GM19463 (cell line): ENCODE measurements around the gene C14orf132.
A peak's percentile ranks its signal among the peaks of the same experiment; 100 is the strongest.

Experiments
- ATAC-seq: cut with Tn5 transposase; IDR thresholded peaks from one replicate; pipeline ENCODE4 v1.9.1; 2021; ENCODE audit warnings: mild to moderate bottlenecking, moderate library complexity; ENCODE audit not compliant: unreplicated experiment

C14orf132 gene

GRCh38 chr14:96096639-96097610 is 57.8 kb downstream of the C14orf132 start:
- ATAC-seq = no peak

GRCh38 chr14:96097752-96098151 is 58.6 kb downstream of the C14orf132 start:
- ATAC-seq = no peak

DNA sequence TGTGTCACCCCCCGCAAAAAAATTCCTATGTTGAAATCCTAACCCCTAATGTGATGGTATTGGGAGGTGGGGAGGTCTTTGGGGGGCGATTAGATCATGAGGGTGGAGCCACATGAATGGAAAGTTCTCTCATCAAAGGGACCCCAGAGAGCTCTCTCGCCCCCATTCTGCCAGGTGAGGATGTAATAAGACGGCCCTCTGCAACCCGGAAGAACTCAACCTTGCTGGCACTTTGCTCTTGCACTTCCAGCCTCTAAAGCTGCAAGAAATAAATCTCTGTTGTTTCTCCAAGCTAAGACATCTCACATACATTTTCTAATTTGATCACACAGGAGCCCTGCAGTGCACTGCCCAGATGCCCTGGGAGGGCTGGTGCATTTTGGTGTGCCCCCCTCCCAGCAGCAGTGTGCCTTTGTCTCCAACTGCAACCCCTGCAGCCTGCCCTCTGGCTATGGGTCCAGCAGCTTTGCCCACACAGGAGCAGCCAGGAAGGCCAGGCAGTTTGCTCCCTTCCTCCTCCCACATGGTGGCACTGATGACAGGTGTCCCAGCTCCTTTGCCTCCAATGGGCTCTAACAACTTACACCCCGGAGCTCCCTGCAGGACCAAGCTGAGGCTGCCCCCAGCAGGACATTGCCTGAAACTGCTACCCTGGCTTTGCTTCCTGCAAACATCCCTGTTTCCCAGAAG is 59.3 kb downstream of the C14orf132 start:
- ATAC-seq = no peak

DNA sequence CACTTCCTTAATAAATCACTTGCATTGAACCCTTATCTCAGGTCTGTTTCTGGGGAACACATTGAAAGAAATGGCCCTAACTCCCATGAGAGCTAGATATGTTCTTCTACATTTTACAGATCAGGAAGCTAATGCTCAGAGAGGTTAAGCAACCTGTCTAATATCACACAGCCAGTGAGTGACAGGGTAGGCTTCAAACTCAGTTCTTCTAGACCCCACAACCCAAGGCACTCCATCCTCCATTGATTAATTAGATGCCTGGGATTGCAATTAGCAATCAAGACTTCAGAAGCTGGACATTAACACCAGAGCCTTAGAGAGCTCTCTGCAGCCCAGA is 59.8 kb downstream of the C14orf132 start:
- ATAC-seq = no peak

DNA sequence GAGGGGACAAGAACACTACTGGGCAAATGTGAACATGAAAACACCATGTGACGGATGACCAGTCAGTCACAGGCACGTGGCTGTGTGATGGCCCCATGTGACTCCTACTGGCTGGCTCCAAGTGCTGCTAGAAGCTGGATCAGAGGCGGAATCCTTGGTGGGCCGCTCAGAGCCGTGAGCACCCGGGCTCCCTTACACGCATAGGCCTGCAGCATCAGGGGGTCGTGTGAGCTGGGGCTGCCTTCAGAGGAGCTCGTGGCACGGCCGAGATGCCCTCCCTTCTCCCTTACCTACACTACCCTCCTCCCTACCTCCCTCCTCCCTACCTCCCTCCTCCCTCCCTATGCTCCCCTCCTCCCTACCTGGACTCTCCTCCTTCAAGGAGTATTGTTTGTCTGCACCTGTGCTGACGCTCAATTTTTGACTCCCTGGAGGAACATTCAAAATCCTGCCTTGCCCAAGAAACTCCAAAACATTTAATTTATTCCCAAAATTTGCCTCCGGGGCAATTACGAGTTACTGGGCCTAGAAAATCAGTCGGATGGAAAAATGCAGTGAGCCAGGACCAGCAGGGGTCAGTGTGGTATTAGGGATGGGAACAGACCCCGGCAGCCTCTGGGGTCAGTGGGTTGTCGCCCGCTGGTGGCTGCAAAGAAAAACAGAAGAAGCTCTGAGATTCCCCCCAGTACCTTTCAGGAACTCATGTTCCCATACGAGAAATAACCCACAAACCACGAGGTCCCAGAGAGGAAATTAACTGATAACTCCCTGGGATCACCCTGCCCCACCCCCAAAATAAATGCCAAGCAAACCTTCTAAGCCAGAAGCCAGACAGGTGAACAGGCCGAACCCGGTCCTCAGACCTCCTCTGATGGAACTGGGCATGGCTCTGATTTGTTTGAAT is 61.3 kb downstream of the C14orf132 start:
- peak; percentile 57 for ATAC-seq

DNA sequence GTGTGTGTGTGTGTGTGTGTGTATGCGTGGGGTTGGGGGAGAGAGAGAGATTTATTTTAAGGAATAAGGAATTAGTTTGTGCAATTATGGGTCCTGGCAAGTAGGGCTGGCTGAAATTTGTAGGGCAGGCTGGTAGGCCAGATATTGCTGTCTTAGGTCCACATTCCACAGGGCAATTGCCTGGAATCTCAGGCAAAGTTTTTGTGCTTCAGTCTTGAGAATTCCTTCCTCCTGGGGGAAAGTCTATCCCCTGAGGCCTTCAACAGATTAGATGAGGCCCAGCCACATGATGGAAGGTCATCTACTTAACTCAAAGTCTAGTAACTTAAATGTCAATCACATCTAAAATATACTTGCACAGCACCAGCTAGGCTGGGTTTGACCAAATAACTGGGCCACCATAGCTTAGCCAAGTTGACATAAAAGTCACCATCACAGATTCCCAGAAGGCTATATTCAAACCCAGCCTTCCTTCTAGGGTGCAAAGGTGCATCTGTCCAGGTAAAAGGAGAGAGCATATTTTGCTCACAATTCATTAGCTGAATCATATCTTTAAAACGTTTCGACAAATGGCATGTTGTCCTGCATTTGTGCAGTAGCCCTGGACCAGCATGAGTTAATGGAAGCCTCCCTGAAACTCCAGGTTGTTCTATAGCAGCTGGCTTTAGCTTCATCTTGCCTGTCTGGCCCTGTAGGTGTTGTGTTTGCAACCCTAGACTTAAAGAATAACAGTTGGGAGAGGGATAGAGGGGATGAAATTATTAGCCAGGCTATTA is 63.1 kb downstream of the C14orf132 start:
- no peak for ATAC-seq

GRCh38 chr14:96103075-96103474 is 63.9 kb downstream of the C14orf132 start:
- no peak for ATAC-seq

GRCh38 chr14:96103560-96104460 is 64.6 kb downstream of the C14orf132 start:
- no peak for ATAC-seq

DNA sequence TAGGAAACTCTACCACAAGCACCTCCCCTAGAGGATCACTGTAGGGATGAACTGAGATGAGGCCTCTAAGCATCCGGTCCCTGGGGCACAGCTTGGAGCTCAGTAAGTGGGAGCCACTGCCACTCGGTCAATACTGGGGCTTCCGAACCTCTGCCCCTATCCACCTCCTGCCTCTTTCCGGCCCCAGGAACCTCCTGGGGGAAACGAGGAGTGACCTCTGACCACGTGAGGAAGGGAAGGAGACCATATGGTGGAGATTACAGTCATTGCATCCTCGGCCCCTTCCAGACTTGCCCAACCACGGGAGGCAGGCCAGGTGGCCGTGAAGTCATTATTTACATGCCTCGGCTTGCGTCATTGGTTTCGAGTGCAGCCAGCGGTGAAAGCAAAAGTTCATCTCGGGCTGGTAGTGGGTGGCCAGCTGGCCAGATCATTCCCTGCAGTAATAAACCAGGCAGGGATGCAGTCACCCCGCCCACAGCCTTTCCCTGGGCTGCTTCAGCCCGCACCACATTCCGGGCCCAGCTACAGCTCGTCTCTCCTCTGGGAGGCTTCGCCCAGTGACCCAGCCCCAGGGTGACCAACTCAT is 65.4 kb downstream of the C14orf132 start:
- ATAC-seq = no peak

DNA sequence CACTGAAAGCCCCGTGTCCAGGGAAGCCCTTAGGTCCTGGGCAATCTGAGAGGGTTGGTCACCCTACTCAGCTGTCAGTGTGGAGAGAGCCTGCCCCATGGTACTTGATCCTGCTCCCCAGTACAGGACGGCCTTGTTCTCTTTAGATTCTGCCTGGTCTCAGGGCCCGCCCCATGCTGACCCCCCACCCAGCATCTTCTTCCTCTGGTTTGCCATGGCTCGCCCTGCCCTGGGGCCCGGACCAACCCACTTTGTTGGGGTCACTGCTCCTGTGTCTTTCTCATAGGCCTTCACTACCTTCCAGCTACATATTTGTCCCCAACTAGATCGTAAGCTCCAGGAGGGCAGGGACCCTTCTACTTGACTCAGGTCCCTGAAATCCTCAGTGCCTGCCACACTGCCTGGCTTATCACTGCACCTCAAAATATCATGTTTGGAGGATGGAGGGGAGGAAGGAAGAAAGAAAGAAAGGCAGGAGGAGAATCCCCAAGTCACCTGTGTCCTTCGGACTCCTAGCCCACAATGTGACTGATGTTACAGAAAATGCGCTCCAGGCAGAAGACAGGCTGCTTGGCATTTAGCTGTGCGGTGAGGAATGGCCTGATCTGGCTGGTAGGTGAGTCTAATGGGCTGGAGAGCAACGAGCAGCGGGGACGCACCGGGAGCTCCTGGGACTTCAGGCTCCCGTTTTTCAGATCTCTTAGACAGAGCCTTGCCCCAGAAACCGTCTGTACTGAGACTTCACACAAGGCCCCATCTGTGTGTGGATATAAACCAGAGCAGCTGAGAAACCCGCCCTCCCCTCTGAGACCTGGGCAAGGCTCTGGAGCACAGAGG is 66.1 kb downstream of the C14orf132 start:
- no peak for ATAC-seq

- ATAC-seq = no peak
Measured at GRCh38 chr14:96105926-96106441, 66.8 kb downstream of the C14orf132 start.

- no peak for ATAC-seq
Measured at GRCh38 chr14:96106891-96107290, 67.7 kb downstream of the C14orf132 start.

- ATAC-seq = no peak
Measured at GRCh38 chr14:96108061-96108795, 69.1 kb downstream of the C14orf132 start.

GRCh38 chr14:96108911-96109310 is 69.7 kb downstream of the C14orf132 start:
- no peak for ATAC-seq

GRCh38 chr14:96109596-96110355 is 70.6 kb downstream of the C14orf132 start:
- ATAC-seq = no peak

DNA sequence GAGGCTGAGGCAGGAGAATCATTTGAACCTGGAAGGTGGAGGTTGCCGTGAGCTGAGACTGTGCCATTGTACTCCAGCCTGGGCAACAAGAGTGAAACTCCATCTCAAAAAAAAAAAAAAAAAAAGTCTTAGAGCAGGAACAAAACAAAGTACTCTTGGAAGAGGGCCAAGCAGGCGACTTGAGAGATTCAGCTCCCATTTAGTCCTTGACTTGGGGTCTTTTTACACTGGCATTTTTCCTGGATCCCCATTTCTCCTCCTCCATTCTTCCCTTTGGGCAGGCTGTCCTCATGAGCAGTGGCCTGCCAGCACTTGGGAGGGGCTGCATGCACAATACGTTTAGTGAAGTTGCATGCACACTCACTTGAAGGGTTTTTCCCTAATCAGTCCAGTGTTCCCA is 72.9 kb downstream of the C14orf132 start:
- ATAC-seq = no peak
